ENCODE data around the gene FANCC. TPM values are rescaled to one million over a fixed set of nuclear protein-coding genes. Genes with fewer than 3 reads are reported as not detected.

Gene FANCC
- total RNA-seq, 4 donors from 2014 or later, result 2.2 to 9.3 (median 6.5) TPM

DNA sequence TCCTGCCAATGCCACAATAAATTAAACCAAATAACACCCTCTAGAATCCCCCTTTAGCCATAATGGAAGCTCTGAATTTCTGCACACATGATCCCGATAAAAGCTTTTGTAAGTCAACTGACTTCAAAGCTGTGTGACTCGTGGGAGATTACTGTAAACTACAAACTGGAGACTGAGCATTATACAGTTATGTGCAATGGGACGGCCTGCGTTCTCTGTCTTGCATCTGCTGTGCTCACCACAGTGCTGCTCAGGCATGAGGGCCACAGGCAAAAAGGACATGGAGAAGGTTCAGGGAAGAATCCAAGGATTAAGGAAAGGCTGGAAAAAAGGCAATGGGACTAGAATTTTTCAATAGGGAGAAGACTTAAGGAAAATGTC is 184.2 kb downstream of the FANCC start:
- DNase-seq, result no peak
- no peaks in the 10 kb centered on the region for H3K36me3 ChIP-seq
- intact Hi-C loops (cut with DNase I), result loop anchor here (5.0 kb wide), 1 partner anchor 456 kb away; no protein-coding TSS in a partner anchor
- WGBS, 2 donors, result 73 to 78% methylated on average over 4 of the region's 4 CpGs
- H3K27ac ChIP-seq, result no peak overlapping the region
- no peaks in the 10 kb centered on the region for H3K9me3 ChIP-seq
- peaks cover 0 to 36% (median 6%) of the 10 kb centered on the region in 3 donors for H3K4me1 ChIP-seq
- H3K27me3 ChIP-seq, result no peaks in the 10 kb centered on the region
- no peak for TF ChIP-seq POLR2A (IDR thresholded peaks at IDR 0.05)
- TF ChIP-seq, protein P1, sequence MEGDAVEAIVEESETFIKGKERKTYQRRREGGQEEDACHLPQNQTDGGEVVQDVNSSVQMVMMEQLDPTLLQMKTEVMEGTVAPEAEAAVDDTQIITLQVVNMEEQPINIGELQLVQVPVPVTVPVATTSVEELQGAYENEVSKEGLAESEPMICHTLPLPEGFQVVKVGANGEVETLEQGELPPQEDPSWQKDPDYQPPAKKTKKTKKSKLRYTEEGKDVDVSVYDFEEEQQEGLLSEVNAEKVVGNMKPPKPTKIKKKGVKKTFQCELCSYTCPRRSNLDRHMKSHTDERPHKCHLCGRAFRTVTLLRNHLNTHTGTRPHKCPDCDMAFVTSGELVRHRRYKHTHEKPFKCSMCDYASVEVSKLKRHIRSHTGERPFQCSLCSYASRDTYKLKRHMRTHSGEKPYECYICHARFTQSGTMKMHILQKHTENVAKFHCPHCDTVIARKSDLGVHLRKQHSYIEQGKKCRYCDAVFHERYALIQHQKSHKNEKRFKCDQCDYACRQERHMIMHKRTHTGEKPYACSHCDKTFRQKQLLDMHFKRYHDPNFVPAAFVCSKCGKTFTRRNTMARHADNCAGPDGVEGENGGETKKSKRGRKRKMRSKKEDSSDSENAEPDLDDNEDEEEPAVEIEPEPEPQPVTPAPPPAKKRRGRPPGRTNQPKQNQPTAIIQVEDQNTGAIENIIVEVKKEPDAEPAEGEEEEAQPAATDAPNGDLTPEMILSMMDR (IDR thresholded peaks at IDR 0.05), result no peak
- no peak overlapping the region for H3K4me3 ChIP-seq

DNA sequence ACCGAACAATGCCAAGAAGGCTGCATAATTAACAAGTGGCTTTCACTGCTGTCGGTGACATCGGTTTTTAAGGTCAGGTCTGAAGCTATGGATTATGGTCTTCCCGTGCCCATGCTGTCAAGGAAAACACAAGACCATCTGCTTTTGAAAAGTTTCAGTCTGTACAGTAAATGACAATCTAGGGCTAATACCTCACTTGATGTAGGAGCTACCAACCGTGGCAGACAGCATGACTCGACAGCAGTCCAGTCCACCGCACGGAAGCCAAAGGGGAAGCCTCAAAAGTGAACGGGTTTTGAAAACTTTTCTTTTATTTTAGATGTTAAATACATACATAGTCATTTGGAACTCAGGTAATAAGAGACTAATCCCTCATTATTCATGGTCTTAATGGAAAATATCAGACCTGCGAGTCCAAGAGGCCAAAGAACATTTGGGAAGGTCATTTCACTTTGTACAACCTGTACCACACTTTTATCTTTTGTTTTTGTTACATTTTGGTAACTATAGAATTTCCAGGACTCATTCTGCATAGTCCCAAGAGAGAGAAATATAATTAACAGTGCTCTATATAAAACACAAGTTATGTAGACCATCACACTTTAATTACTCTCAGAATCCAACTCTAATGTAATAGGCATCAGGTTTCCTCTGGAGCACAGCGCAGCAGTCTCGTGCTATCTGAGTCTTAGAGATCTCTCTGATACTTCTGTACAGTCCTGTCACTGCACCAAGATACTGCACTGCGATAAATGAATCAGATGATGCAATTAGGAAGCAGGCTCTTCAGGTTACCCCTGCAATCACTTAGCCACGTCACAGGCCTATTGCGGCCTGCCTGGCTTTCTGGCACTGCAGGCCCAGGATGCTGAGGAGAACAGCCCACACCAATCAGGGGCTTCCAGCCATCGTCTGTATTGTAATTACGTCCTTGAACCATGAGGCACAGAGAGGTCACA is 184.9 kb downstream of the FANCC start:
- intact Hi-C loops (cut with DNase I), result loop anchor here (5.0 kb wide), 1 partner anchor 455 kb away; no protein-coding TSS in a partner anchor
- WGBS, 2 donors, result 66 to 78% methylated on average over 16 to 17 of the region's 17 CpGs
- DNase-seq, result no peak
- H3K4me1 ChIP-seq, result peaks cover 0 to 42% (median 6%) of the 10 kb centered on the region in 3 donors
- no peak overlapping the region for H3K4me3 ChIP-seq
- TF ChIP-seq, protein P1 (IDR thresholded peaks at IDR 0.05), result no peak
- TF ChIP-seq POLR2A (IDR thresholded peaks at IDR 0.05), result no peak
- H3K36me3 ChIP-seq, result no peaks in the 10 kb centered on the region
- H3K27me3 ChIP-seq, result no peaks in the 10 kb centered on the region
- peak overlapping the region in 3 of 4 donors; percentile 50 to 64 (median 51) for H3K27ac ChIP-seq
- no peaks in the 10 kb centered on the region for H3K9me3 ChIP-seq

DNA sequence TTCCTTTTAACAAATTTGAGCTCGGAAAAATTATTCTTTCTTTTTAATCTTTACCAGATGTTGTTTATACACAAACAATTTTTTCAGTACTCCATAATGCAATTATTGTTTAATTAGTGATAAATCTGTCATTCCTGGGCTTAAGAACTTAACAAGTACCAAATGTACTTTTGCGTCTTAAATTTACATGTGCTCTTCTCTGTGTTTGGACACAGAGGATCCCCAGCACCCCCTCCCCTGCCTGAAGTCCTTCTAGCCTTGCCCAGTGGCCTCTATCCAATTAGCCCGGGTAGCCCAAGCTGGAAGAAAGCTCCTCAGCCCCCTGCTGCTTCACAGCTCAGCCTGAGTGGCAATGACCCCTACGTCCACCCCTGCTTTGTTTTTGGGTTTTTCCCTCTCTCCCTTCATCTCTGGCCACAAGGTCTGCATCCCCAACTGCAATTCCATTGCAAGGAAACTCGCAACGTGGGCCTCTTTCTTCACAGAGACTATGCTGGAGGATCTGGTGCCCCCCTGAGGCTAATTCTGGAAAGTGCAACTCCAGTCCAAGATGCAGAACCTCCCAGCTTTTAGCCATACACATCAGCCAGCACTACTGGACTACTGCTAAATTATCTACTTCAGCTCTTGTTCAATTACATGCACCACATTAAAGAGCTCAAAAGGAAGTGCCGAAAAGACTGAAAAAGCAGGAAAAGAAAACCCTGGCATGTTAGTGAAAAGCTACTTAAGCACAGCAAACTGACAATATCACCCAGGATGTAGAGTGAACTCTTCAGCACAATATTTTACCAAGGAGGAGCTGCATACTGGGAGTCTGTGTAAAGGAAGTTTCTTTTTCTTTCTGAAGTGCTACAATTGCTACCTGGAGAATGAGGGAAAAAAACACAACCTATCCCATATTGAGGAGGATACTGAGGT is 186.2 kb downstream of the FANCC start:
- no peaks in the 10 kb centered on the region for H3K27me3 ChIP-seq
- H3K9me3 ChIP-seq, result no peaks in the 10 kb centered on the region
- intact Hi-C loops (cut with DNase I), result loop anchor here (5.0 kb wide), 1 partner anchor 454 kb away; no protein-coding TSS in a partner anchor
- no peak for DNase-seq
- WGBS, 2 donors, result 23 to 25% methylated on average over 6 to 7 of the region's 7 CpGs
- H3K4me3 ChIP-seq, result no peak overlapping the region
- H3K27ac ChIP-seq, result peak overlapping the region in 3 of 4 donors; percentile 46 to 64 (median 50)
- H3K36me3 ChIP-seq, result no peaks in the 10 kb centered on the region
- H3K4me1 ChIP-seq, result peaks cover 7 to 56% (median 14%) of the 10 kb centered on the region in 3 donors
- TF ChIP-seq, protein P1 (IDR thresholded peaks at IDR 0.05), result peak; percentile 58 to 84 (median 76)
- TF ChIP-seq POLR2A (IDR thresholded peaks at IDR 0.05), result no peak

DNA sequence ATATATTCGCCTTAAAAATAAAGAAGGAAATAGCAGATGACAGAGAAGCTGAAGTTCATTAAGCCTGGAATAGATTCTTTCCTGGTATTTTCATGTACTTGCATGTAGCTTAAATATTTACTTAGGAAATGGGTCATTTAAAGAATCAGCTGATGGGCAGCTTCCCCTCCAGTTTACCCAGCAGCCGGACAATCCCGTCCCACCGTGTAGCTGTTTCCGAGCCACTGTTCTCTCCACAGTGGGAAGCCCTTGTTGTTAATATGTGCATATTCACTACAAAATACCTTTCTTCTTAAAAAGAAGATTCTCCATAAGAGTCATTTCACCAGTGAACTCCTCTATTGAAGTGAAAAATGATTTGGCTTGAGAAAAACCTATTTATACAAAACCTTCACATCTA is 187.0 kb downstream of the FANCC start:
- peaks cover 7 to 64% (median 22%) of the 10 kb centered on the region in 3 donors for H3K4me1 ChIP-seq
- no peaks in the 10 kb centered on the region for H3K9me3 ChIP-seq
- TF ChIP-seq, protein P1 (IDR thresholded peaks at IDR 0.05), result no peak
- no peak for TF ChIP-seq POLR2A (IDR thresholded peaks at IDR 0.05)
- 63 to 69% methylated on average over 5 of the region's 5 CpGs for WGBS, 2 donors
- peak overlapping the region in 3 of 4 donors; percentile 18 to 64 (median 50) for H3K27ac ChIP-seq
- no peak overlapping the region for H3K4me3 ChIP-seq
- no peaks in the 10 kb centered on the region for H3K27me3 ChIP-seq
- H3K36me3 ChIP-seq, result no peaks in the 10 kb centered on the region
- intact Hi-C loops (cut with DNase I), result loop anchor here (5.0 kb wide), 1 partner anchor 453 kb away; no protein-coding TSS in a partner anchor
- DNase-seq, result no peak
